HepG2 (cell line): Measurements from ENCODE around the gene CRIM1. TPM values are rescaled to one million over a fixed set of nuclear protein-coding genes. Genes with fewer than 3 reads are reported as not detected.

ENCODE experiments used
- CBX5 ChIP-seq: sonication (generic); formaldehyde crosslinking; IDR thresholded peaks from 2 replicates; pipeline ENCODE4 v1.4.0; 2020; ENCODE audit warnings: missing genetic modification reagents, borderline replicate concordance
- NFIC ChIP-seq: IDR thresholded peaks from 2 replicates; pipeline ENCODE4 v1.6.1; 2012; ENCODE audit warnings: mild to moderate bottlenecking, low read length, inconsistent platforms
- ZEB1 ChIP-seq: IDR thresholded peaks from 2 replicates; pipeline ENCODE4 v1.6.1; 2012; ENCODE audit warnings: mild to moderate bottlenecking, low read depth, inconsistent platforms; ENCODE audit not compliant: insufficient replicate concordance
- ZFY ChIP-seq: sonication (generic); formaldehyde crosslinking; IDR thresholded peaks from 2 replicates; pipeline ENCODE4 v1.4.0; 2020; ENCODE audit warnings: missing genetic modification reagents
- ZNF484 ChIP-seq: sonication (generic); formaldehyde crosslinking; IDR thresholded peaks from 2 replicates; pipeline ENCODE4 v1.5.1; 2020; ENCODE audit warnings: mild to moderate bottlenecking, low read depth, missing genetic modification reagents, borderline replicate concordance
- ZNF510 ChIP-seq: sonication (generic); formaldehyde crosslinking; IDR thresholded peaks from 2 replicates; pipeline ENCODE4 v1.4.0; 2020; ENCODE audit warnings: low read depth, mild to moderate bottlenecking, missing genetic modification reagents
- polyA plus RNA-seq, 8 experiments: library from polyadenylated mRNA; depleted of rRNA in 3 of 8; stranded (reverse) in 7 of 8; unstranded in 1 of 8; fragments of >200 nt; fragmentation: Illumina TruSeq in 4 of 8; extraction: Trizol in 4 of 8; gene quantifications; 2 replicates each; pipeline versions ENCODE4 v1.2.1 to v1.2.3, GENCODE V29; 2011 to 2016; ENCODE audit warnings: low read depth in 4 of 8, missing spikeins in 1 of 8, mixed read lengths in 1 of 8; ENCODE audit not compliant: insufficient read depth in 1 of 8
- total RNA-seq, 5 experiments: library from RNA; depleted of rRNA; stranded (reverse); fragments of >200 nt; fragmentation: Illumina TruSeq; extraction: Trizol; gene quantifications; 2 replicates each; pipeline ENCODE4 v1.2.3, GENCODE V29; 2016; ENCODE audit warnings: low read depth in 1 of 5
- TF ChIP-seq, protein P1 (sequence below): sonication (generic); formaldehyde crosslinking; IDR thresholded peaks from 2 replicates; pipeline ENCODE4 v1.5.0; 2020; ENCODE audit warnings: mild to moderate bottlenecking, missing genetic modification reagents, borderline replicate concordance
- TF ChIP-seq, protein P2 (sequence below), 2 experiments: fragments of 450-650 bp in 1 of 2; sonication (generic) in 1 of 2; formaldehyde crosslinking in 1 of 2; IDR thresholded peaks; 2 replicates each; pipeline versions ENCODE4 v1.6.1 to v1.8.0; 2016 to 2022; ENCODE audit warnings: antibody characterized with exemption in 1 of 2, mild to moderate bottlenecking in 1 of 2, missing genetic modification reagents in 1 of 2
- TF ChIP-seq, protein P3 (sequence below): sonication (generic); formaldehyde crosslinking; IDR thresholded peaks from 2 replicates; pipeline ENCODE4 v1.8.0; 2022; ENCODE audit warnings: mild to moderate bottlenecking, missing genetic modification reagents
- TF ChIP-seq, protein P4 (sequence below): sonication (generic); formaldehyde crosslinking; IDR thresholded peaks from 2 replicates; pipeline ENCODE4 v1.4.0; 2020; ENCODE audit warnings: missing genetic modification reagents, borderline replicate concordance

The CRIM1 gene
- total and polyA plus RNA-seq, 2 of the 13 experiments (the other 11 are each of a cell fraction or from before 2014, with no cell fraction given), result 39.1 to 69.9 TPM

DNA sequence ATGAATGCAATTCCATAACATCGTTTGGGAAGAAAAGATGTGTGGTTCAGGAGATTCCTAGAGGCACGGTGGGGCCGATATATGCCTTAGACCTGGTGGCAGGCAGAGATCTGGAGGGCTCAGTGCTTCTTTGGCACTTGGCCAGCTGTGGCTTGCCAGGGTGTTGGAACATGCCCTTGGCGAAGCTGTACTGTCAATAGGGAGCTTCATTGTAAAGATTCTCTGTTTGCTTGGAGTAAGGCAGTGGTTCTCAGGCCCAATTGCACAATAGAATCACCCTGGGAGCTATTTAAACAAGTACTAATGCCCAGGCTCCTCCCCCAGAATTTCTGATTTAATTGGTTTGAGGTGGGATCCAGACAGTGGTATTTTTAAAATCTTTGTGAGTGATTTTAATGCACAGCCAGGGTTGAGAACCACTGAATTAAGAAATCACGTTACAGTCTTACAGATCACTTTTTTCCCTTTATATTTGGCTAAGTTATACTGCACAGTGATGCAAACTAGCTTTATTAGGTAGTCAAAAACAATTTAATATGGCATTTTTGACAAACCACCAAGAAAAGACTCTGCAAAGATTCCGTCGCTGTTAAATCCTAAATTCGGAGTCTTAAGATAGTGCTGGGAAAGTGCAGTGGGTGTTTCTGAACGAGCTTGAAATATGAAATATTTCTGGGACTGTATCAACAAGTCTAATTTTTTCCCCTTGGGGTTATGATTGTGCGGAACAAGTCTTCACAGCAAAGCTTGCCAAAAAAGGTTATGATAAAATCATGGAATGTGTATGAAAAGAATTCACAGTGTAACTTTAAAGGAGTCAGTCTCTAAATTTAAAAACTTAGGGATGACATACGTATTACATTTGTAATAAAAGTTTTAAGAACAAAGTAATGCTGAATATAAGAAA lies 78.0 kb downstream of the CRIM1 start (continued):
- TF ChIP-seq, protein P1, sequence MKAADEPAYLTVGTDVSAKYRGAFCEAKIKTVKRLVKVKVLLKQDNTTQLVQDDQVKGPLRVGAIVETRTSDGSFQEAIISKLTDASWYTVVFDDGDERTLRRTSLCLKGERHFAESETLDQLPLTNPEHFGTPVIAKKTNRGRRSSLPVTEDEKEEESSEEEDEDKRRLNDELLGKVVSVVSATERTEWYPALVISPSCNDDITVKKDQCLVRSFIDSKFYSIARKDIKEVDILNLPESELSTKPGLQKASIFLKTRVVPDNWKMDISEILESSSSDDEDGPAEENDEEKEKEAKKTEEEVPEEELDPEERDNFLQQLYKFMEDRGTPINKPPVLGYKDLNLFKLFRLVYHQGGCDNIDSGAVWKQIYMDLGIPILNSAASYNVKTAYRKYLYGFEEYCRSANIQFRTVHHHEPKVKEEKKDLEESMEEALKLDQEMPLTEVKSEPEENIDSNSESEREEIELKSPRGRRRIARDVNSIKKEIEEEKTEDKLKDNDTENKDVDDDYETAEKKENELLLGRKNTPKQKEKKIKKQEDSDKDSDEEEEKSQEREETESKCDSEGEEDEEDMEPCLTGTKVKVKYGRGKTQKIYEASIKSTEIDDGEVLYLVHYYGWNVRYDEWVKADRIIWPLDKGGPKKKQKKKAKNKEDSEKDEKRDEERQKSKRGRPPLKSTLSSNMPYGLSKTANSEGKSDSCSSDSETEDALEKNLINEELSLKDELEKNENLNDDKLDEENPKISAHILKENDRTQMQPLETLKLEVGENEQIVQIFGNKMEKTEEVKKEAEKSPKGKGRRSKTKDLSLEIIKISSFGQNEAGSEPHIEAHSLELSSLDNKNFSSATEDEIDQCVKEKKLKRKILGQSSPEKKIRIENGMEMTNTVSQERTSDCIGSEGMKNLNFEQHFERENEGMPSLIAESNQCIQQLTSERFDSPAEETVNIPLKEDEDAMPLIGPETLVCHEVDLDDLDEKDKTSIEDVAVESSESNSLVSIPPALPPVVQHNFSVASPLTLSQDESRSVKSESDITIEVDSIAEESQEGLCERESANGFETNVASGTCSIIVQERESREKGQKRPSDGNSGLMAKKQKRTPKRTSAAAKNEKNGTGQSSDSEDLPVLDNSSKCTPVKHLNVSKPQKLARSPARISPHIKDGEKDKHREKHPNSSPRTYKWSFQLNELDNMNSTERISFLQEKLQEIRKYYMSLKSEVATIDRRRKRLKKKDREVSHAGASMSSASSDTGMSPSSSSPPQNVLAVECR (CRISPR knock-in tag), result peak; percentile 65; the same call in 1 of the 2 replicates
- TF ChIP-seq NFIC (peak; percentile 94), ZFY (peak; percentile 15; the same call in 1 of the 2 replicates), ZNF484 (CRISPR knock-in tag) (no peak), ZEB1 (no peak), CBX5 (peak; percentile 78; the same call in 1 of the 2 replicates), ZNF510 (CRISPR knock-in tag) (no peak)
- TF ChIP-seq, protein P2, sequence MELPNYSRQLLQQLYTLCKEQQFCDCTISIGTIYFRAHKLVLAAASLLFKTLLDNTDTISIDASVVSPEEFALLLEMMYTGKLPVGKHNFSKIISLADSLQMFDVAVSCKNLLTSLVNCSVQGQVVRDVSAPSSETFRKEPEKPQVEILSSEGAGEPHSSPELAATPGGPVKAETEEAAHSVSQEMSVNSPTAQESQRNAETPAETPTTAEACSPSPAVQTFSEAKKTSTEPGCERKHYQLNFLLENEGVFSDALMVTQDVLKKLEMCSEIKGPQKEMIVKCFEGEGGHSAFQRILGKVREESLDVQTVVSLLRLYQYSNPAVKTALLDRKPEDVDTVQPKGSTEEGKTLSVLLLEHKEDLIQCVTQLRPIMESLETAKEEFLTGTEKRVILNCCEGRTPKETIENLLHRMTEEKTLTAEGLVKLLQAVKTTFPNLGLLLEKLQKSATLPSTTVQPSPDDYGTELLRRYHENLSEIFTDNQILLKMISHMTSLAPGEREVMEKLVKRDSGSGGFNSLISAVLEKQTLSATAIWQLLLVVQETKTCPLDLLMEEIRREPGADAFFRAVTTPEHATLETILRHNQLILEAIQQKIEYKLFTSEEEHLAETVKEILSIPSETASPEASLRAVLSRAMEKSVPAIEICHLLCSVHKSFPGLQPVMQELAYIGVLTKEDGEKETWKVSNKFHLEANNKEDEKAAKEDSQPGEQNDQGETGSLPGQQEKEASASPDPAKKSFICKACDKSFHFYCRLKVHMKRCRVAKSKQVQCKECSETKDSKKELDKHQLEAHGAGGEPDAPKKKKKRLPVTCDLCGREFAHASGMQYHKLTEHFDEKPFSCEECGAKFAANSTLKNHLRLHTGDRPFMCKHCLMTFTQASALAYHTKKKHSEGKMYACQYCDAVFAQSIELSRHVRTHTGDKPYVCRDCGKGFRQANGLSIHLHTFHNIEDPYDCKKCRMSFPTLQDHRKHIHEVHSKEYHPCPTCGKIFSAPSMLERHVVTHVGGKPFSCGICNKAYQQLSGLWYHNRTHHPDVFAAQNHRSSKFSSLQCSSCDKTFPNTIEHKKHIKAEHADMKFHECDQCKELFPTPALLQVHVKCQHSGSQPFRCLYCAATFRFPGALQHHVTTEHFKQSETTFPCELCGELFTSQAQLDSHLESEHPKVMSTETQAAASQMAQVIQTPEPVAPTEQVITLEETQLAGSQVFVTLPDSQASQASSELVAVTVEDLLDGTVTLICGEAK (IDR thresholded peaks at IDR 0.05), result no peak
- TF ChIP-seq, protein P2 (CRISPR knock-in tag; IDR thresholded peaks at IDR 0.05), result no peak
- TF ChIP-seq, protein P3, sequence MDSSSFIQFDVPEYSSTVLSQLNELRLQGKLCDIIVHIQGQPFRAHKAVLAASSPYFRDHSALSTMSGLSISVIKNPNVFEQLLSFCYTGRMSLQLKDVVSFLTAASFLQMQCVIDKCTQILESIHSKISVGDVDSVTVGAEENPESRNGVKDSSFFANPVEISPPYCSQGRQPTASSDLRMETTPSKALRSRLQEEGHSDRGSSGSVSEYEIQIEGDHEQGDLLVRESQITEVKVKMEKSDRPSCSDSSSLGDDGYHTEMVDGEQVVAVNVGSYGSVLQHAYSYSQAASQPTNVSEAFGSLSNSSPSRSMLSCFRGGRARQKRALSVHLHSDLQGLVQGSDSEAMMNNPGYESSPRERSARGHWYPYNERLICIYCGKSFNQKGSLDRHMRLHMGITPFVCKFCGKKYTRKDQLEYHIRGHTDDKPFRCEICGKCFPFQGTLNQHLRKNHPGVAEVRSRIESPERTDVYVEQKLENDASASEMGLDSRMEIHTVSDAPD (CRISPR knock-in tag), result peak; percentile 90
- TF ChIP-seq, protein P4, sequence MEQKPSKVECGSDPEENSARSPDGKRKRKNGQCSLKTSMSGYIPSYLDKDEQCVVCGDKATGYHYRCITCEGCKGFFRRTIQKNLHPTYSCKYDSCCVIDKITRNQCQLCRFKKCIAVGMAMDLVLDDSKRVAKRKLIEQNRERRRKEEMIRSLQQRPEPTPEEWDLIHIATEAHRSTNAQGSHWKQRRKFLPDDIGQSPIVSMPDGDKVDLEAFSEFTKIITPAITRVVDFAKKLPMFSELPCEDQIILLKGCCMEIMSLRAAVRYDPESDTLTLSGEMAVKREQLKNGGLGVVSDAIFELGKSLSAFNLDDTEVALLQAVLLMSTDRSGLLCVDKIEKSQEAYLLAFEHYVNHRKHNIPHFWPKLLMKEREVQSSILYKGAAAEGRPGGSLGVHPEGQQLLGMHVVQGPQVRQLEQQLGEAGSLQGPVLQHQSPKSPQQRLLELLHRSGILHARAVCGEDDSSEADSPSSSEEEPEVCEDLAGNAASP, result peak; percentile 14; the same call in 1 of the 2 replicates
